Naive thymus-derived CD4-positive, alpha-beta T cell (primary cell): ENCODE data around the gene TRIM49D2. TPM values are rescaled to one million over a fixed set of nuclear protein-coding genes. Genes with fewer than 3 reads are reported as not detected.

ENCODE experiments used
- polyA plus RNA-seq, 2 donors: library from polyadenylated mRNA; unstranded; fragments of 300-500 nt; fragmentation: Illumina TruSeq; gene quantifications; one replicate each; pipeline ENCODE4 v1.2.3, GENCODE V29; 2021
- total RNA-seq, 6 experiments: library from RNA in 5 of 6; stranded (reverse) in 5 of 6; gene quantifications; 1 replicate in 5 of 6; 2 replicates in 1 of 6; pipeline ENCODE4 v1.2.3 and lab custom pipeline; 2021 to 2026

TRIM49D2 gene
- total and polyA plus RNA-seq, 7 experiments from 2014 or later, result not detected

Other genes starting within 250 kb of the TRIM49D2 start
- not detected for gene TRIM77, start 213.8 kb upstream of the TRIM49D2 start, total RNA-seq
- gene TRIM77, start 213.8 kb upstream of the TRIM49D2 start, polyA plus RNA-seq, result not detected
- gene TRIM49, start 115.5 kb upstream of the TRIM49D2 start, total RNA-seq, result not detected
- not detected for gene TRIM49, start 115.5 kb upstream of the TRIM49D2 start, polyA plus RNA-seq
- gene TRIM64B, start 45.6 kb upstream of the TRIM49D2 start, total RNA-seq, result not detected
- not detected for gene TRIM64B, start 45.6 kb upstream of the TRIM49D2 start, polyA plus RNA-seq
- gene TRIM49D1, start 1.8 kb upstream of the TRIM49D2 start, total RNA-seq, result not detected
- not detected for gene TRIM49D1, start 1.8 kb upstream of the TRIM49D2 start, polyA plus RNA-seq
- gene TRIM64, start 42.0 kb downstream of the TRIM49D2 start, total RNA-seq, result not detected
- not detected for gene TRIM64, start 42.0 kb downstream of the TRIM49D2 start, polyA plus RNA-seq
- gene TRIM49C, start 107.0 kb downstream of the TRIM49D2 start, total RNA-seq, result not detected
- not detected for gene TRIM49C, start 107.0 kb downstream of the TRIM49D2 start, polyA plus RNA-seq
- not detected for gene UBTFL1, start 161.9 kb downstream of the TRIM49D2 start, total RNA-seq
- gene UBTFL1, start 161.9 kb downstream of the TRIM49D2 start, polyA plus RNA-seq, result not detected
- gene NAALAD2, start 210.6 kb downstream of the TRIM49D2 start, total RNA-seq, result not detected
- gene NAALAD2, start 210.6 kb downstream of the TRIM49D2 start, polyA plus RNA-seq, result not detected